AG04449 (cell line): ENCODE data around the gene RFFL.
A peak's percentile ranks its signal among the peaks of the same experiment; 100 is the strongest.
"Not testable (repeated sequence)": the region's sequence is repeated elsewhere in the genome, so short reads cannot be mapped to it uniquely, and the experiment has no call there.

Experiments
- CTCF ChIA-PET: fragments of 350-600 bp; formaldehyde crosslinking; extraction: SDS; loops from one replicate; lab custom pipeline; 2021; ENCODE audit warnings: antibody characterized with exemption; lab: Yijun Ruan, JAX
- POLR2A ChIA-PET: fragments of 400-600, 350-600 bp; formaldehyde crosslinking; extraction: SDS; loops from one replicate; lab custom pipeline; 2020; ENCODE audit warnings: antibody characterized with exemption, inconsistent platforms; lab: Yijun Ruan, JAX
- DNase-seq: peaks from one replicate; pipeline ENCODE4 v3.0.0-alpha.2; 2010; ENCODE audit warnings: low read depth, low spot score
- H3K4me3 ChIP-seq: 2 replicates; pipeline ENCODE4 v1.5.1; 2011; ENCODE audit warnings: low read depth, mild to moderate bottlenecking, control low read depth, low read length
- CTCF ChIP-seq: IDR thresholded peaks from one replicate; pipeline ENCODE4 v1.5.1; 2011; ENCODE audit warnings: mild to moderate bottlenecking, moderate library complexity, low read length, control low read depth, inconsistent platforms; ENCODE audit not compliant: insufficient read depth; ENCODE audit errors: missing control alignments

The RFFL gene

GRCh38 chr17:35001549-35001948, 62.0 kb downstream of the RFFL start:
- CTCF ChIA-PET, result interaction anchor here (1.8 to 6.2 kb wide), 3 partner anchors 88 to 118 kb away, joined by 5 to 83 read pairs (median 11); partner anchors contain the start of gene RAD51D
- POLR2A ChIA-PET, result interaction anchor here (0.6 kb wide), 1 partner anchor 88 kb away, joined by 3 read pairs; no protein-coding TSS in a partner anchor
- no peak for DNase-seq
- H3K4me3 ChIP-seq, result no peak overlapping the region
- no peak for TF ChIP-seq CTCF

GRCh38 chr17:35000965-35001364, 62.5 kb downstream of the RFFL start:
- H3K4me3 ChIP-seq, DNase-seq, POLR2A ChIA-PET: not testable (repeated sequence)
- CTCF ChIA-PET, result interaction anchor here (2.9 to 11.3 kb wide), 3 partner anchors 8 to 120 kb away, joined by 17 to 142 read pairs (median 83); partner anchors contain the start of genes FNDC8 and RAD51D

- no peak for DNase-seq
- no peak overlapping the region for H3K4me3 ChIP-seq
- TF ChIP-seq CTCF, result no peak
- ChIA-PET CTCF (interaction anchor here (1.3 to 11.3 kb wide), 9 partner anchors 10 to 129 kb away, joined by 3 to 142 read pairs (median 5); partner anchors contain the start of genes FNDC8 and RAD51D), POLR2A (interaction anchor here (0.9 kb wide), 1 partner anchor 90 kb away, joined by 3 read pairs; no protein-coding TSS in a partner anchor)
Measured at GRCh38 chr17:34999456-34999855, 64.1 kb downstream of the RFFL start.

GRCh38 chr17:34998205-34998604, 65.3 kb downstream of the RFFL start:
- TF ChIP-seq CTCF, result peak; percentile 96
- ChIA-PET CTCF (interaction anchor here (0.6 to 11.3 kb wide), 19 partner anchors 9 to 143 kb away, joined by 3 to 142 read pairs (median 5); partner anchors contain the start of genes FNDC8 and RAD51D), POLR2A (interaction anchor here (0.7 kb wide), 1 partner anchor 11 kb away, joined by 3 read pairs; no protein-coding TSS in a partner anchor)
- no peak overlapping the region for H3K4me3 ChIP-seq
- DNase-seq, result no peak

- DNase-seq, result peak; percentile 55
- H3K4me3 ChIP-seq, result no peak overlapping the region
- CTCF ChIA-PET, result interaction anchor here (0.6 to 11.3 kb wide), 18 partner anchors 8 to 133 kb away, joined by 3 to 142 read pairs (median 4); partner anchors contain the start of genes FNDC8, LIG3 and RAD51D
- POLR2A ChIA-PET, result no interaction called here
- TF ChIP-seq CTCF, result no peak
Measured at GRCh38 chr17:34997355-34997862, 66.1 kb downstream of the RFFL start.

- CTCF ChIA-PET, result interaction anchor here (0.8 to 11.3 kb wide), 13 partner anchors 7 to 134 kb away, joined by 3 to 142 read pairs (median 4); partner anchors contain the start of genes FNDC8, LIG3 and RAD51D
- POLR2A ChIA-PET, result no interaction called here
- H3K4me3 ChIP-seq, result no peak overlapping the region
- TF ChIP-seq CTCF, result no peak
- no peak for DNase-seq
Measured at GRCh38 chr17:34996422-34997285, 66.9 kb downstream of the RFFL start.
